GM12878 (cell line): ENCODE results near the gene LGI4. TPM values are rescaled to one million over a fixed set of nuclear protein-coding genes. Genes with fewer than 3 reads are reported as not detected.

ENCODE experiments used
- ATAC-seq: fragments of 200-7000 bp; cut with Tn5 transposase; 3 replicates; pipeline ENCODE4 v1.9.1; 2020; ENCODE audit warnings: mild to moderate bottlenecking, moderate library complexity
- BruUV-seq: library from RNA; stranded (reverse); fragments of 400-500 nt; replicated peaks from 2 replicates; lab custom pipeline; 2021; lab: Mats Ljungman, UMichigan
- CTCF ChIA-PET: fragments of 300-600 bp; sonication (Branson Sonifier 250); formaldehyde crosslinking; extraction: SDS; loops from one replicate; lab custom pipeline; 2021; ENCODE audit warnings: inconsistent platforms; lab: Yijun Ruan, JAX
- POLR2A ChIA-PET: fragments of 350-600 bp; formaldehyde crosslinking; extraction: SDS; loops from one replicate; lab custom pipeline; 2021; ENCODE audit warnings: inconsistent platforms; lab: Charles Lee
- RAD21 ChIA-PET: fragments of 300-600 bp; sonication (Branson Sonifier 250); formaldehyde crosslinking; loops from one replicate; lab custom pipeline; 2023; ENCODE audit warnings: antibody characterized with exemption; ENCODE audit not compliant: unreplicated experiment; lab: Charles Lee
- SMC1A ChIA-PET: fragments of 300-600 bp; sonication (Branson Sonifier 250); formaldehyde crosslinking; loops from one replicate; lab custom pipeline; 2023; ENCODE audit not compliant: unreplicated experiment, uncharacterized antibody; lab: Charles Lee
- DNase-seq: peaks from one replicate; pipeline ENCODE4 v3.0.0-alpha.2; 2011; ENCODE audit warnings: low read depth, low spot score
- FAIRE-seq: peaks from 3 replicates; lab custom pipeline; 2011; peaks lifted over from hg19 to GRCh38; lab: Jason Lieb, UNC
- H2AFZ ChIP-seq: 2 replicates; pipeline ENCODE4 v1.6.0; 2011; ENCODE audit warnings: low read depth, low read length, control low read depth; ENCODE audit not compliant: control insufficient read depth
- H3K27ac ChIP-seq: 2 replicates; pipeline ENCODE4 v1.5.1; 2011; ENCODE audit warnings: control low read depth; ENCODE audit not compliant: control insufficient read depth, insufficient read depth
- H3K27me3 ChIP-seq, 2 experiments: replicated peaks in 1 of 2; 2 replicates each; pipeline versions ENCODE4 v1.6.0 to v1.6.1; 2011; ENCODE audit warnings: low read length in 1 of 2; ENCODE audit not compliant: control insufficient read depth in 2 of 2, insufficient read depth in 2 of 2
- H3K36me3 ChIP-seq, 2 experiments: 2 replicates each; pipeline ENCODE4 v1.5.1; 2011; ENCODE audit warnings: low read length in 1 of 2; ENCODE audit not compliant: control insufficient read depth in 2 of 2, insufficient read depth in 2 of 2
- H3K4me1 ChIP-seq: 2 replicates; pipeline ENCODE4 v1.6.1; 2011; ENCODE audit warnings: mild to moderate bottlenecking, low read length, moderate library complexity, mixed read lengths; ENCODE audit not compliant: control insufficient read depth, insufficient read depth
- H3K4me2 ChIP-seq: 2 replicates; pipeline ENCODE4 v1.6.0; 2011; ENCODE audit warnings: control low read depth; ENCODE audit not compliant: control insufficient read depth, insufficient read depth
- H3K4me3 ChIP-seq: fragments of 200-600 bp; sonication (generic); 2 replicates; pipeline ENCODE4 v1.5.1; 2016
- H3K79me2 ChIP-seq: 2 replicates; pipeline ENCODE4 v1.6.0; 2011; ENCODE audit warnings: low read length; ENCODE audit not compliant: control insufficient read depth, insufficient read depth
- H3K9ac ChIP-seq: 2 replicates; pipeline ENCODE4 v1.8.0; 2011; ENCODE audit warnings: low read length, control low read depth, mixed read lengths; ENCODE audit not compliant: control insufficient read depth, insufficient read depth
- H3K9me3 ChIP-seq: replicated peaks from 3 replicates; pipeline ENCODE4 v1.5.1; 2011; ENCODE audit warnings: mild to moderate bottlenecking, low read length; ENCODE audit not compliant: control insufficient read depth, insufficient read depth
- H4K20me1 ChIP-seq: 2 replicates; pipeline ENCODE4 v1.6.0; 2011; ENCODE audit not compliant: control insufficient read depth, insufficient read depth
- BMI1 ChIP-seq: fragments of 450-650 bp; IDR thresholded peaks from 2 replicates; pipeline ENCODE4 v1.6.1; 2016; ENCODE audit warnings: mild to moderate bottlenecking, moderate library complexity, borderline replicate concordance
- HDAC6 ChIP-seq: fragments of 200-600 bp; sonication (generic); IDR thresholded peaks from one replicate; pipeline ENCODE4 v1.8.0; 2017; ENCODE audit warnings: antibody characterized with exemption; ENCODE audit not compliant: unreplicated experiment
- NFYB ChIP-seq: IDR thresholded peaks from 2 replicates; pipeline ENCODE4 v1.6.1; 2011; ENCODE audit warnings: low read depth, mild to moderate bottlenecking, low read length, improper control_type of control experiment, moderate library complexity; ENCODE audit not compliant: insufficient read depth
- SMARCA5 ChIP-seq: fragments of 450-650 bp; IDR thresholded peaks from 2 replicates; pipeline ENCODE4 v1.6.1; 2017; ENCODE audit warnings: mild to moderate bottlenecking
- SREBF1 ChIP-seq: IDR thresholded peaks from 2 replicates; pipeline ENCODE4 v1.6.1; 2012; ENCODE audit warnings: mild to moderate bottlenecking, low read length
- TARDBP ChIP-seq: IDR thresholded peaks from 2 replicates; pipeline ENCODE4 v1.6.1; 2016; ENCODE audit warnings: borderline replicate concordance
- TCF12 ChIP-seq: IDR thresholded peaks from 2 replicates; pipeline ENCODE4 v1.6.1; 2011; ENCODE audit warnings: low read depth, mild to moderate bottlenecking, low read length
- YBX1 ChIP-seq: fragments of 450-650 bp; IDR thresholded peaks from 2 replicates; pipeline ENCODE4 v1.6.1; 2016; ENCODE audit warnings: antibody characterized with exemption
- ZNF207 ChIP-seq: fragments of 450-650 bp; IDR thresholded peaks from 2 replicates; pipeline ENCODE4 v1.6.1; 2014; ENCODE audit warnings: antibody characterized with exemption, mild to moderate bottlenecking, borderline replicate concordance
- WGBS: methylation state at CpG from one replicate; pipeline ENCODE4 v1.1.6; 2016; ENCODE audit warnings: low lambda C conversion rate; ENCODE audit not compliant: insufficient replicate concordance, insufficient coverage; ENCODE audit errors: missing lambda C conversion rate; 5-methylcytosine and 5-hydroxymethylcytosine counted together
- in situ Hi-C: fragments of 300-500 bp; cut with MboI; formaldehyde crosslinking; loops from 9 replicates; pipeline ENCODE4 v1.14.3; 2018; ENCODE audit warnings: mixed read lengths
- intact Hi-C: fragments of 100-400 bp; cut with micrococcal nuclease; formaldehyde crosslinking; loops from one replicate; pipeline ENCODE4 v1.14.2; 2022; ENCODE audit not compliant: unreplicated experiment
- polyA plus RNA-seq, 11 experiments: library from polyadenylated mRNA; depleted of rRNA in 4 of 11; unstranded in 6 of 11; stranded (reverse) in 5 of 11; fragments of >200 nt; fragmentation: Nextera tagmentation in 4 of 11; fragmentation: Illumina TruSeq in 1 of 11; extraction: Ambion mirVana in 4 of 11; extraction: Trizol in 1 of 11; gene quantifications; 1 replicate in 1 of 11; 2 replicates in 10 of 11; pipeline versions ENCODE4 v1.2.1 to v1.2.3, GENCODE V29; 2011 to 2016; ENCODE audit warnings: inconsistent platforms in 2 of 11, missing spikeins in 2 of 11, low read depth in 1 of 11
- total RNA-seq, 4 experiments: library from RNA; depleted of rRNA in 3 of 4; stranded (reverse); fragments of >200 nt in 3 of 4; fragmentation: Illumina TruSeq in 1 of 4; extraction: Trizol in 1 of 4; gene quantifications; 2 replicates each; pipeline versions ENCODE4 v1.2.1 to v1.2.3, GENCODE V29; 2013 to 2021
- TF ChIP-seq, protein P1 (sequence below): IDR thresholded peaks from 2 replicates; pipeline ENCODE4 v1.6.1; 2011; ENCODE audit warnings: borderline replicate concordance, low read depth, mild to moderate bottlenecking, moderate library complexity, mixed read lengths, low read length; ENCODE audit not compliant: insufficient read depth; ENCODE audit errors: extremely low read length

The LGI4 gene
- total and polyA plus RNA-seq, 10 of the 15 experiments (the other 5 are each of a cell fraction or from before 2014, with no cell fraction given): 0.11 TPM; not detected in 9

DNA sequence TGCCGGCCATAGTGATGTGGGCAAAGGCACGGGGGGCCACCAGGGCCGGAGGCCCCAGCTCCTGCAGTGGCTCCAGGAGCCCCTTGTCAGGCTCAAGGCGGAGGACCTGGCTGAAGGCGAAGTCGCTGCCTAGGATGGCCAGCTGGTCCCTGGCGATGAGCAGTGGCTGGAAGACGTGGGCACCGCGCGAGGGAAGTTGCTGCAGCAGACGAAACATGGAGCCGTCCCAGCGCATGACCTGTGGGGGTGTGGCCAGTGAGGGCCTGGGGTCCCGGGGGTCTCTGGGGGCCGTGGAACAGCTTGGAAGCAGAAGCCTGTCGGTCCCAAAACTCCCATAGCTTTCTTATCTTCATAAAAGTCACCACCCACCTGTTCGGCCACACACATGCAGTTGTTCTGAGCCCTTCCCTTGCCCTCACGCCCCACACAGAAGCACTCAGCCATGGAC, 9.6 kb downstream of the LGI4 start:
- DNase-seq (no peak), ATAC-seq (no peak), FAIRE-seq (no peak)
- Histone ChIP-seq H3K79me2 (no peaks in the 10 kb centered on the region), H2AFZ (no peak overlapping the region), H4K20me1 (no peaks in the 10 kb centered on the region), H3K9ac (no peak overlapping the region), H3K4me3 (no peak overlapping the region), H3K4me1 (peaks cover 18% of the 10 kb centered on the region), H3K9me3 (no peaks in the 10 kb centered on the region), H3K36me3 (no peaks in the 10 kb centered on the region), H3K27me3 (no peaks in the 10 kb centered on the region), H3K4me2 (no peak overlapping the region), H3K27ac (no peak overlapping the region)
- BruUV-seq: no TSS peak
- WGBS: 65% methylated on average over 19 of the region's 19 CpGs
- in situ Hi-C loops (no loop called here), intact Hi-C loops (no loop called here)
- ChIA-PET POLR2A (interaction anchor here (0.6 to 1.2 kb wide), 4 partner anchors 13 to 142 kb away, joined by 3 to 6 read pairs (median 3); no protein-coding TSS in a partner anchor), SMC1A (interaction anchor here (2.9 kb wide), 1 partner anchor 11 kb away, joined by 16 read pairs; no protein-coding TSS in a partner anchor), CTCF (interaction anchor here (1.1 to 2.4 kb wide), 4 partner anchors 11 to 58 kb away, joined by 3 to 25 read pairs (median 12); partner anchors contain the start of gene LGI4), RAD21 (interaction anchor here (1.2 to 1.8 kb wide), 3 partner anchors 10 to 16 kb away, joined by 5 to 11 read pairs (median 8); no protein-coding TSS in a partner anchor)
- TF ChIP-seq NFYB (no peak), HDAC6 (no peak), SREBF1 (no peak), BMI1 (no peak), TCF12 (no peak), TARDBP (no peak), YBX1 (no peak), SMARCA5 (no peak), ZNF207 (no peak)
- TF ChIP-seq, protein P1, sequence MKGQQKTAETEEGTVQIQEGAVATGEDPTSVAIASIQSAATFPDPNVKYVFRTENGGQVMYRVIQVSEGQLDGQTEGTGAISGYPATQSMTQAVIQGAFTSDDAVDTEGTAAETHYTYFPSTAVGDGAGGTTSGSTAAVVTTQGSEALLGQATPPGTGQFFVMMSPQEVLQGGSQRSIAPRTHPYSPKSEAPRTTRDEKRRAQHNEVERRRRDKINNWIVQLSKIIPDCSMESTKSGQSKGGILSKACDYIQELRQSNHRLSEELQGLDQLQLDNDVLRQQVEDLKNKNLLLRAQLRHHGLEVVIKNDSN: no peak
